Activated T-cell treated with anti-CD3 and anti-CD28 coated beads, Interleukin-2, amount 50 U/mL, for 4 hours (primary cell): ENCODE data around the gene MSRB1. TPM values are rescaled to one million over a fixed set of nuclear protein-coding genes. Genes with fewer than 3 reads are reported as not detected.
"Not testable (repeated sequence)": the region's sequence is repeated elsewhere in the genome, so short reads cannot be mapped to it uniquely, and the experiment has no call there.

Experiments used
- ATAC-seq, 2 donors: fragments of 200-7000 bp; cut with Tn5 transposase; one replicate each; pipeline ENCODE4 v1.10.0; 2021
- DNase-seq: peaks from one replicate; pipeline ENCODE4 v3.0.0-alpha.2; 2020
- H3K27me3 Mint-ChIP-seq: one replicate; pipeline ENCODE4 v1.8.0; 2021; ENCODE audit warnings: low read depth, mixed read lengths
- H3K36me3 Mint-ChIP-seq: one replicate; pipeline ENCODE4 v1.8.0; 2022; ENCODE audit warnings: mixed read lengths; ENCODE audit not compliant: insufficient read depth
- H3K4me1 Mint-ChIP-seq: one replicate; pipeline ENCODE4 v1.8.0; 2021; ENCODE audit warnings: low read depth, mixed read lengths
- H3K4me3 Mint-ChIP-seq: one replicate; pipeline ENCODE4 v1.8.0; 2021; ENCODE audit warnings: mild to moderate bottlenecking, moderate library complexity, mixed read lengths
- H3K9me3 Mint-ChIP-seq: one replicate; pipeline ENCODE4 v1.8.0; 2021; ENCODE audit warnings: mixed read lengths
- total RNA-seq, 3 donors: library from RNA; stranded (reverse); gene quantifications; one replicate each; pipeline ENCODE4 v1.2.1, GENCODE V29; 2021

The MSRB1 gene
- total RNA-seq, 3 donors from 2014 or later = 16.8 to 19.4 (median 17.6) TPM

DNA sequence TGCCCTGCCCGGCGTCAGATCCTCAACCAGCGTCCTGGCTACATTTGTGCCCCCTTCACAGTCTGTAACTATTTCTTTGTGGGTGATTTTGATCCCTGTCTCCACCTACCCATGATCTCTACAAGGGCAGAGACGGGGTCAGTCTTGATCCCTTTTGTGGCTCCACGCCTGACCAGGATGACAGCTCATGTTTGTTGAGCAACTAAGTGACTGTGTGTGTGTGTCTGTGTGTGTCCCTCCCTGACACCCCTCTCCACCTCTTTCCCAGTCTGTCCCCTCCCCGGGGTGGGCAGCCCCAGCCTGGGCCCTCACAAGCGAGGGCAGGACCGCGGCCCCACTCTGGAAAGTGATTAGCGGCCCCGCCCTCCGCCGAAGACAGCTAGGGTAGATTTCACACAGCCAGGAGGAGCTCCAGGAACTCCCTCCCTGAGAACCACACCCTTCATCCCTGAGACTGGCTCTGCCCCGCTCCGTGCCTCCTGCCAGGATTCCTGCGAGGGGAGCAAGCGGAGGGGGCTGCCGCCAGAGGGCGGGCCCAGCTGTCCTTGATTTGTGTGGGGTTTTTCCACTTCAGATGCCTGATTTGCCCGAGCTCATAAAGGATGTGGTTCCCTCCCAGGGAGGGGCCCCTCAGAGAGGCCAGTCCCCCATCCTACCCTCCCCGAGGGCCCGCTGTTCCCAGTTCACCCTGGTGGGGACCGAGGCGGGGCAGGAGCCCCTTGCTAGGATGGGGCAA is 19.5 kb downstream of the MSRB1 start:
- peak; percentile 11 to 38 for ATAC-seq
- Mint-ChIP-seq H3K9me3 (no peaks in the 10 kb centered on the region), H3K36me3 (no peaks in the 10 kb centered on the region), H3K27me3 (peaks cover 47% of the 10 kb centered on the region), H3K4me1 (no peaks in the 10 kb centered on the region), H3K4me3 (no peak overlapping the region)
- DNase-seq = no peak

DNA sequence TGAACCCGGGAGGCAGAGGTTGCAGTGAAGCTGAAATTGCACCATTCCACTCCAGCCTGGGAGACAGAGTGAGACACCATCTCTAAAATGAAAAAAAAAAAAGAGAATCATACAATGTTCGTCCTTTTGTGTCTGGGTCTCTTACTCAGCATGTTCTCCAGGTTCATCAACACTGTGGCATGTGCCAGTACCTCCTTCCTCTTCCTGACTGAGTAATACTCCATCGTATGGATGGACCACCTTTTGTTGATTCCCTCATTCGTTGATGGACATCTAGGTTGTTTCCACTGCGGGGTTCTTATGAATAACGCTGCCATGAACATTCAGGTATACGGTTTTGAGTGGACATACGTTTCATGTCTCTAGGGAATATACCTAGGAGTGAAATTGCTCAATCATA is 20.6 kb downstream of the MSRB1 start:
- H3K36me3 Mint-ChIP-seq = no peaks in the 10 kb centered on the region
- DNase-seq (no peak), ATAC-seq (no peak)
- no peaks in the 10 kb centered on the region for H3K4me1 Mint-ChIP-seq
- H3K27me3 Mint-ChIP-seq = peaks cover 49% of the 10 kb centered on the region
- H3K9me3 Mint-ChIP-seq = no peaks in the 10 kb centered on the region
- no peak overlapping the region for H3K4me3 Mint-ChIP-seq

DNA sequence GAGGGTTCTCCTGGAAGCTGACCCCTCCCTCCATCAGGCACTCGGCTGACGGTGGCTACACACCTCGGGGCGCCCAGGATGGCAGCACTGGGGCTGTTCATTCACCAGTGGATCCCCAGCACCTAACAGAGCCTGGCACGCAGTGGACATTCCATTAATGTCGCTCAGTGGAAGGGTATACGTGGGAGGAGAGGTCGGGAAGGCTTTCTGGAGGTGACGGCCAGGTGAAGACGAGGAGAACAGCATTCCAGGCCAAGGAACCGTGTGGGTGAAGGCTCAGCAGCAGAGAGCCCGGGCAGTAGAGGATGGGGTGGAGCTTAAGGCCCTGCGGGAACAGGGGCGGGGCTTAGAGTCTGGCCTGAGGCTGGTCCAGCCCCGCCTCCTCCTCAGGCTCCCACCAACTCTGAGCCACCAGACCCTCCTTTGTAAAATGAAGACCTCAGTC is 22.2 kb downstream of the MSRB1 start:
- H3K4me3 Mint-ChIP-seq = no peak overlapping the region
- H3K36me3 Mint-ChIP-seq = no peaks in the 10 kb centered on the region
- H3K27me3 Mint-ChIP-seq = peaks cover 65% of the 10 kb centered on the region
- H3K9me3 Mint-ChIP-seq = no peaks in the 10 kb centered on the region
- ATAC-seq (peak; percentile 32 to 39), DNase-seq (no peak)
- H3K4me1 Mint-ChIP-seq = no peaks in the 10 kb centered on the region

DNA sequence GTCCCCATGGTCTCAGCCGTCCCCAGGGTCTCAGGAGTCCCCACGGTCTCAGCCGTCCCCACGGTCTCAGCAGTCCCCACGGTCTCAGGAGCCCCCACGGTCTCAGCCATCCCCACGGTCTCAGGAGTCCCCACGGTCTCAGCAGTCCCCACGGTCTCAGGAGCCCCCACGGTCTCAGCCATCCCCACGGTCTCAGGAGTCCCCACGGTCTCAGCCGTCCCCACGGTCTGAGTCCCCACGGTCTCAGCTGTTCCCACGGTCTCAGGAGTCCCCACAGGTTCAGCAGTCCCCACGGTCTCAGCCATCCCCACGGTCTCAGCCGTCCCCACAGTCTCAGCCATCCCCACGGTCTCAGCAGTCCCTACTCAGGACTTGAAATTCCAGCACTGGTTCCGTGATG is 22.9 kb downstream of the MSRB1 start:
- not testable (repeated sequence) for H3K4me3 Mint-ChIP-seq, ATAC-seq, DNase-seq, H3K36me3 Mint-ChIP-seq, H3K9me3 Mint-ChIP-seq, H3K4me1 Mint-ChIP-seq
- H3K27me3 Mint-ChIP-seq = peaks cover 71% of the 10 kb centered on the region

DNA sequence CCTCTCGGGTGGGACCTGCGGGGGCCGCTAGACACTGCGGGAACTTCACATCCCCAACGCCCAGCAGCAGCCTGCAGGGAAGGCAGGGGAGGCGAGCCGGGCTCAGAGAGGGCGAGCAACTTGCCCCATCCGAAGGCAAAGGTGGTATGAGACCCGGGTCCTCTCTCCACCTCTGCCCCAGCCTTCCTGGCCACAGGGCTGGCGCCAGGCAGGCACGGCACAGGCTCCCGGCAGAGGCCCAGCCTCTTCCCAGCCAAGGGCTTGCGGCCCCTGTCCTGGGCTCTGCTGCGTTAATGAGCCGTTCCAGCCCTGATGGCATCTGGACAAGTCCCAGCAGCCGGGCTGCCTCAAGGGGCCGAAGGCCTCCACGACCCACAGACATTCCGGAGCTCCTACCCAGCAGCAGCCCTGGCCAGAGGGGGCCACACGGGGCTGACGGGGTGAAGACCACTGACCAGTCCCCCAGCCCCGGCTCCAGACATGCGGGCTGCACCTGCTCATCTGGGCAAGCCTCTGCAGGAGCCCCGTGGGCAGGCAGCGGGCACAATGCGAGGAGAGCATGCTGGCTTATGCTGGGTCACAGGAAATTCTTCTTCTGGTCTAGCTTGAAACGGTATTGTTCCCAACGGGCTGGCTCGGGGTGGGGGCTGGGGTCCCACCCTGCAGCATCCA is 23.5 kb downstream of the MSRB1 start:
- H3K4me1 Mint-ChIP-seq = no peaks in the 10 kb centered on the region
- no peaks in the 10 kb centered on the region for H3K9me3 Mint-ChIP-seq
- ATAC-seq (no peak), DNase-seq (no peak)
- H3K4me3 Mint-ChIP-seq = no peak overlapping the region
- no peaks in the 10 kb centered on the region for H3K36me3 Mint-ChIP-seq
- H3K27me3 Mint-ChIP-seq = peaks cover 74% of the 10 kb centered on the region

DNA sequence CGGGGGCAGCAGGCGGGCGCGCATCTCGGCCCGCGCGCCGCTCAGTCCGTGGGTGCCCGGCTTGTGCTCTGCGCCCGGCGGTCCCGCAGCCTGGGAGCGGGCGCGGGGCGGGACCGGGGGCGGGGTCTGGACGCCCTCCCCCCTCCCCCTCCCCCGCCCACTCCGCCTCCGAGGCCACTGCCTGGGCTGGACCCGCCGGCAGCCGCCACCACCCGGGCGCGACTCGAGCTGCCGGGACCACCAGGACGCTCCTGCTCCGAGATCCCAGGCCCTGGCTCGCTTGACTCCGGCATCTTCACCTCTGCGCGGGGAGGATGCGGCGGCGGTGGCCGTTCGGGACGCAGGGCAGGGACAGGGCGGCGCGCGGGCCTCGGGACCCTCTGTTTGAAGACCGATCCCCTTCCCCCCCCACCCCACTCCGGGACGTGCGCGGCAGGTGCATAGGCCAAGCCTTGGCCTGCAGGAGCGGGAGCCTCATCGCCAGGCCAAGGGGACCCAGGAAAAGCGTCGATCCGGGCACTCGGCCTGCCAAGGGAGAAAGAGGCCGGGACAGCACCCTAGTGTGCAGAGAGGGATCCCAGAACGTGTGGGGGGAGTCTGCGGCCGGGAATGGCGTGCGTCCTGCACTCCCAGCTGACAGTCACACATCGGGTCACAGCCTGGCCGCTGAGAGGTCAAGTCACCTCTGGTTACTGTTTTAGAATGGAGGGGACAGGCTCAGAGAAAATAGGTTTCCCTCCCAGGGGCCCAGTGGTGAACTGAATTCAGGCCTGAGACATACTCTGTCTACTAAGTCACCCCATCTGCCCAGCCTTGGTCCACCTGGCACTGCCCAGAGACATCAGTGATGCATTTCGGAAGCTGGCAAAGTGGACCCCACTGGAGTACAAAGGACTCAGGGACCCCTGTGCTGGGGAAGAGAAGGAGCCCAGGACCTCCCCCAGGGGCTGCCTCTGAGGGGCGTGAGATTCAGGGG is 24.4 kb downstream of the MSRB1 start, which contains the start of gene HS3ST6:
HS3ST6 (minus strand) TSS at position 65 of the 976 bp plus-strand sequence. CDS start 92 bp downstream, outside the sequence.
- Mint-ChIP-seq H3K4me1 (no peaks in the 10 kb centered on the region), H3K4me3 (no peak within 1 kb of the TSS), H3K9me3 (no peaks in the 10 kb centered on the region), H3K36me3 (no peaks in the 10 kb centered on the region), H3K27me3 (peaks cover 74% of the 10 kb centered on the region)
- ATAC-seq = no peak
- DNase-seq = no peak

DNA sequence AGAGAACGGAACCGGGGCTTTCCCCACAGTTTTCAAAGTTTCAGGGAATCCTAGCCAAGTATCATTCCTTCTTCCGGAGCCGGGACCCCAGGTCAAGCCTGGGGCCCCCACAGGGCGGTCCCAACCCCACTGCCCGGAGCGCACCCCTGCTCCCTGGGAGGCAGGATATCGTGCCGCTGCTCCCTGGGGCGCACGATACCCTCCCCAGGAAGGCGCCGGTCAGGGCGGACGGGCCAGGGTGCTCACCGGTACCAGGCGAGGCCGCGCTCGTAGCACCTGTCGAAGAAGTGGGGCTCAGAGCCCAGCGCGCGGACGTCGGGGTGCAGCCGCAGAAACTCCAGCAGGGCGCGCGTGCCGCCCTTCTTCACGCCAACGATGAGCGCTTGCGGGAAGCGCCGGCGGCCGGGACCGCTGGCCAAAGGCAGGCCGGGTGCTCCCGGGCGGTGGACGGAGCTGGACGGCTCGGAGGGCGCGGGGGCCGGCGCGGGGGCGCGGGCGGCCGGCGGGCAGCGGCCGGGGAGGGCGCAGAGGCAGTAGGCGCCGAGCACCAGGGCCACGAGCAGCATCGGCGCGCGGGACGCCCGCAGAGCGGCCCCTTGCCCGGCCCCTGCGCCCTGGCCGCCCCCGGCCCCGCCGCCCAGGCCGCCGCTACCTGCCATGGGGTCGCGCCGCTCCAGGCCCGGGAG is 25.2 kb downstream of the MSRB1 start:
- ATAC-seq = no peak
- H3K4me1 Mint-ChIP-seq = no peaks in the 10 kb centered on the region
- H3K27me3 Mint-ChIP-seq = peaks cover 67% of the 10 kb centered on the region
- H3K36me3 Mint-ChIP-seq = no peaks in the 10 kb centered on the region
- no peak for DNase-seq
- H3K4me3 Mint-ChIP-seq = no peak overlapping the region
- H3K9me3 Mint-ChIP-seq = no peaks in the 10 kb centered on the region

DNA sequence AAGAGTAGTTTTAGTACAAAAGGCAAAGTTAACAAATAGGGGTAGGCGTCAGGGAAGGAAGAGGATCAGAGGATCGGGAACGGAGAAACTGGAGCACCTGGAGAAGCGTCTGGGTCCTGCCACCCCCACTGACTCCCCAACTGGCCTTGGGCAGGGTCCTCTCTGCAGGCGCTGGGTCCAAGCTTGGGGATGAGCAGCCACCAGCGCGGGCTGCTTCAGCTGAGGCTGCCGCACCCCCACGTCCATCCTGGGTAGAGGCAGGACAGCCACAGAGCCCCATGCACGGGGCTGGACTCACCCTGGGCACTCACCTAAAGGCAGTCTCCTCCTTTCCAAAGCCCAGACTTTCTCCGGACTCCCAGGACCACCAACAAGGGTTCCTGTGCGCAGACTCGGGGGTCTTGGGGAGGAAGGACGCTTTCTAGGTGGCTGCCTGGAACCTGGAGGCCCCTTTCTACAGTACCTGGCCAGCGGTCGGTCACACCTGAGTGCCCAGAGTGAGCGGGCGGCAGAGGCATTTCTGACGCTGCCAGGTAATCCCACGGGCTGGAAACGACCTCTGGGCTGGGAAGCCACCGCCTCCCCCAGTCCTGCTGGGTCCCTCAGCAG is 25.8 kb downstream of the MSRB1 start:
- Mint-ChIP-seq H3K36me3 (no peaks in the 10 kb centered on the region), H3K27me3 (peaks cover 66% of the 10 kb centered on the region), H3K4me3 (no peak overlapping the region), H3K9me3 (no peaks in the 10 kb centered on the region), H3K4me1 (no peaks in the 10 kb centered on the region)
- ATAC-seq = no peak
- DNase-seq = no peak

DNA sequence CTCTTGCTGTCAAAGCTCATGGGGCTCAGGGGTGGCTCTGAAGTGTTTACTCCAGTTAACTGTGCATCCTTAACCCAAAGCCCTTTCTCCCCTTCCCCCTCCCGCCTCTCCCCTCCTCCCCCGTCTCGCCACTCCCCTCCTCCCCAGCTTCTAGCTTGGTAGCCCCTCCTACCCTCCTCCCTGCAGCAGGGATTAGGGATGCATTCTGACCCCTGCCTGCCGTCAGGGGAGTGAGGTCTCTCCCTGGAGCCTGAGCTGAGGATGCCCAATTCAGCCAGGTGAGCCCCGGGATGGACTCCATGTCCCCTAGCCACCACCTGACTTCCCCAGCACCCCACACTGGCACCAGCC is 26.4 kb downstream of the MSRB1 start:
- DNase-seq (no peak), ATAC-seq (no peak)
- H3K27me3 Mint-ChIP-seq = peaks cover 62% of the 10 kb centered on the region
- no peaks in the 10 kb centered on the region for H3K4me1 Mint-ChIP-seq
- no peaks in the 10 kb centered on the region for H3K36me3 Mint-ChIP-seq
- H3K9me3 Mint-ChIP-seq = no peaks in the 10 kb centered on the region
- H3K4me3 Mint-ChIP-seq = no peak overlapping the region

DNA sequence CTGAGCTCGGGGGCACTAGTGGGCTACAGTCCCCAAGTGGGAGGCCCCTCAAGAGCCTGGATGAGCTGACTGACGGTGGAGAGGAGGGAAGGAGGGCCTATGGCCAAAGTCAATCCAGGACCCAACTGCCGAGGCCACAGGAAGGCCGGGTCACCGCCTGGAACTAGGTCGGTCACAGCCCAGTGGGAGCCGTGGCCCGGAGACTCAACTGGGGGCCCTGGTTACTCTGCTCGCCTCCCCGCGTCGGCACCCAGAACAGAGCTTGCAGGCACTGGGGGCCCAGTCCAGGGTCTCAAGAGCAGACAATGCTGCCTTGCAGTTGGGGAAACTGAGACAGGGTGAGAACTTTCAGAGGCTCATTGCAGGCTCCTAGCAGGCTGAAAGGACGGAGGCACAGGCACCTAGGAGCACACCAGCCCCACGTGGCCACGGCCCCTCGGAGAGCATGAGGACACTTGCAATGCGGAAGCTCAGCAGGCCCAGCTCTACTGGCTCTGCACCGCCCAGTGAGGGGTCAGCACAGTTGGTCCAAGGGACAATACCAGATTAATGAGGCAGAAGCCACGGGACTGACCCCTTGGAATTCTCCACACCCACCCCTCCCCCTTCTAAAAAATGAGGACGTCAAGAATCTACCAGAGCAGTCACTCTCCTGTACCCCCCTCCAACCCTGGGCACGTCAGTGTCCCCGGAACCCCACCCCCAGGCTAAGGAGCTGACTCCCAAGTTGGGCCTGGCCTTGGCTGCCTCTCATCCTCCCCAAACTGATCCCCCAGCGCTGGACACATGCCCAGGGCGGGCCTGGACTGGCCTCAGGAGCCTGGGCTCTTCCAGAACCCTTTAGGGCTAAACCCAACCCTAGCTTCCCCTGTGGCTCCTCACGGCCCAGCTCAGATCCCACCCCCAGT is 27.0 kb downstream of the MSRB1 start:
- H3K9me3 Mint-ChIP-seq = no peaks in the 10 kb centered on the region
- H3K36me3 Mint-ChIP-seq = no peaks in the 10 kb centered on the region
- ATAC-seq = no peak
- no peak overlapping the region for H3K4me3 Mint-ChIP-seq
- no peaks in the 10 kb centered on the region for H3K4me1 Mint-ChIP-seq
- H3K27me3 Mint-ChIP-seq = peaks cover 56% of the 10 kb centered on the region
- DNase-seq = no peak

DNA sequence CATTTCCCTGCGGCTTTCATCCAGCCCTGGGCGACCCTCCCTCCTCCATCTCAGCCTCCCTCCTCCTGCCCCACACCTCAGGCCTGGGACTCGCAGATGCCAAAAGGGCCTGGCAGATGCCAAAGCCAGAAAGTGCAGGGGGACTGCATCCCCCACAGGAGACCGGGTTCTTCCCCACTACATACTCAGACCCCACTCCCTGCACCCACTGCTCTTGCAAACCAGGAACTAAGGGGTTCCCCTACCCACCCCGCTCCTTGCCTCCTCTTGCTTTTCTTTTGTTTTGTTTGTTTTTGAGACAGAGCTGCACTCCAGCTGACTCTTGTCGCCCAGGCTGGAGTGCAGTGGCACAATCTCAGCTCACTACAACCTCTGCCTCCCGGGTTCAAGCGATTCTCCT is 28.0 kb downstream of the MSRB1 start:
- ATAC-seq = no peak
- Mint-ChIP-seq H3K9me3 (no peaks in the 10 kb centered on the region), H3K36me3 (no peaks in the 10 kb centered on the region), H3K4me3 (no peak overlapping the region), H3K4me1 (no peaks in the 10 kb centered on the region), H3K27me3 (peaks cover 47% of the 10 kb centered on the region)
- DNase-seq = no peak

DNA sequence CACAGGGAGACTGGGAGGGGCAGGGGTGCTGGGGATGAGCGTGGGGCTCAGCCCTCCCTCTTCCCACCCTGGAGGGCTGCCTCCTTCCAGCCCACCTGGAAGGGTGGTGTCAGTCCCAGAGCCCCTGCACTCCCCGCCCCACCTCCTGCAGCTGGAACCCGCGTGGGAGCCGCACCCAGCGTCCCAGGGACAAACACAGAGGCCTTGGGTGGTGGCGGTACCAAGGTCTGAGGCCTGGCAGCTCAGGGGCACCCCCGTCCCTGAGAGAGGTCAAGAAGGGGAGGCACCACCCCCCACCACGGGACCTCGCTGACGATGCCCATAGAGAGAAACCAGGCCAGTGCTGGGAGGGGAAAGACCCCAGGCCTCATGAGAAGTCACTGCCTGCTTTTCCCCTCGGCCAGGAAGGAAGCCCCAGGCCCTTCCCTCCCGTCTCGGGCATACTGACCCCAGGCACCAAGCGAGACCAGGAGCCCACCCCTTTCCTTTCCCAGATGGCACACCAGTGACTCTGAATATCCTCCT is 28.9 kb downstream of the MSRB1 start:
- H3K27me3 Mint-ChIP-seq = peaks cover 45% of the 10 kb centered on the region
- no peaks in the 10 kb centered on the region for H3K9me3 Mint-ChIP-seq
- ATAC-seq (no peak), DNase-seq (no peak)
- H3K36me3 Mint-ChIP-seq = no peaks in the 10 kb centered on the region
- no peaks in the 10 kb centered on the region for H3K4me1 Mint-ChIP-seq
- H3K4me3 Mint-ChIP-seq = no peak overlapping the region
